Umbilical cord (tissue), 2 donors: Measurements from ENCODE around the gene IQCE. TPM values are rescaled to one million over a fixed set of nuclear protein-coding genes. Genes with fewer than 3 reads are reported as not detected.
"Not testable (repeated sequence)": the region's sequence is repeated elsewhere in the genome, so short reads cannot be mapped to it uniquely, and the experiment has no call there.

ENCODE experiments used
- DNase-seq: peaks from one replicate; pipeline ENCODE4 v3.0.0-alpha.2; 2015; ENCODE audit warnings: low spot score
- total RNA-seq: library from RNA; depleted of rRNA; stranded (reverse); fragments of >200 nt; gene quantifications from one replicate; pipeline ENCODE4 v1.2.3, GENCODE V29; 2014; ENCODE audit warnings: low replicate concordance; ENCODE audit not compliant: insufficient read depth

IQCE gene
- total RNA-seq, 1 donor from 2014 or later = 5.1 TPM

GRCh38 chr7:2601907-2602306, 43.1 kb downstream of the IQCE start:
- DNase-seq = no peak

- no peak for DNase-seq
Measured at GRCh38 chr7:2602406-2603043, 43.7 kb downstream of the IQCE start.

- no peak for DNase-seq
Measured at GRCh38 chr7:2603044-2603965, 44.5 kb downstream of the IQCE start.

GRCh38 chr7:2604608-2605174, 45.9 kb downstream of the IQCE start:
- DNase-seq = no peak

GRCh38 chr7:2605608-2606538, 47.1 kb downstream of the IQCE start:
- no peak for DNase-seq

- DNase-seq = no peak
Measured at GRCh38 chr7:2606539-2606936, 47.8 kb downstream of the IQCE start.

- DNase-seq = no peak
Measured at GRCh38 chr7:2607122-2607922, 48.5 kb downstream of the IQCE start.

GRCh38 chr7:2607923-2608904, 49.4 kb downstream of the IQCE start:
- no peak for DNase-seq

GRCh38 chr7:2608921-2609411, 50.2 kb downstream of the IQCE start:
- DNase-seq = no peak

GRCh38 chr7:2609646-2610045, 50.9 kb downstream of the IQCE start:
- DNase-seq = not testable (repeated sequence)

GRCh38 chr7:2610466-2610865, 51.7 kb downstream of the IQCE start:
- DNase-seq = no peak

- DNase-seq = no peak
Measured at GRCh38 chr7:2610898-2611297, 52.1 kb downstream of the IQCE start.

GRCh38 chr7:2611401-2611800, 52.6 kb downstream of the IQCE start:
- no peak for DNase-seq

GRCh38 chr7:2611922-2612321, 53.1 kb downstream of the IQCE start:
- DNase-seq = no peak

GRCh38 chr7:2612445-2613097, 53.8 kb downstream of the IQCE start:
- no peak for DNase-seq

GRCh38 chr7:2613098-2613930, 54.5 kb downstream of the IQCE start:
- DNase-seq = no peak

GRCh38 chr7:2613931-2614600, 55.3 kb downstream of the IQCE start:
- DNase-seq = no peak
